Epidermal melanocyte (primary cell): ENCODE results near the gene CLEC16A.
"Not testable (repeated sequence)": the region's sequence is repeated elsewhere in the genome, so short reads cannot be mapped to it uniquely, and the experiment has no call there.

Source experiments
- DNase-seq: peaks from one replicate; pipeline ENCODE4 v3.0.0; 2011; ENCODE audit warnings: low spot score; ENCODE audit not compliant: insufficient read length

The CLEC16A gene

DNA sequence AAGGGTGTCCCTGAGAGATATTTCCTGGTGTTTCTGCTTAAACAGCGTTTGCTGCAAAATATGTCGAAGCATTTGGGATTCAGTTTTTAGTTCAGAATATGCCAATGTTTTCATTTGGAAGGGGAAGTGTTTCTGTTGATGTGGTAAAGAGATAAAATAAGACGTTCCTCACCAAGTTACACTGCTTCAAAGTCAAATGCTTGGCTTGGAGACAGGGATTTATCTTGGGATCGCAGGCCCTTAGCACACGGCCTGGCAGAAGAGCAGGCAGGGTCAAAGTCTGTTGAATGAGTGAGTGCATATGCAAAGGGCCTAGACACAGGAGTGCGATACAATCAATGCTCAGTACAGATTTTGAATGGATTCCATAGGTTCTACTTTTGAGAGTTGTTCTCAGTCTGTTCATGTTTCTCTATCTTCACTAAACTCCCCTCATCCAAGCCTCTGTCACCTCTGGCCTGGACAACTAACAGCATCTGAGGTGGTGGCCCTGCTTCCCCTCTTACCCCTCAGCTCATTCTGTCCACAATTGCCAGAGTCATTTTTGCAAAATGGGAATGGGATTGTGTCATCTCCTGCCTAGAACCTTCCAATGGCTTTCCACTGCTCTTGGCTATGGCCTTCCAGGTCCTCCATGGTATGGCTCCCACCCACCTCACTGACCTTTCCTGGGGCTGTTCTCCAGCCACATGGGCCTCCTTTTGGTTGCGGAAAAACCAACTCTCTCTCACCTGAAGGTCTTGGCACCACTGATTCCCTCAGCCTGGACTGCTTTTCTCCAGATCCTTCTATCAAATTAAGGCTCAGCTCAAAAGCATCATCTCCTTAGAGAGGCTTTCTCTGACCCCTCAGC lies 5.3 kb upstream of the CLEC16A start:
- DNase-seq = no peak

DNA sequence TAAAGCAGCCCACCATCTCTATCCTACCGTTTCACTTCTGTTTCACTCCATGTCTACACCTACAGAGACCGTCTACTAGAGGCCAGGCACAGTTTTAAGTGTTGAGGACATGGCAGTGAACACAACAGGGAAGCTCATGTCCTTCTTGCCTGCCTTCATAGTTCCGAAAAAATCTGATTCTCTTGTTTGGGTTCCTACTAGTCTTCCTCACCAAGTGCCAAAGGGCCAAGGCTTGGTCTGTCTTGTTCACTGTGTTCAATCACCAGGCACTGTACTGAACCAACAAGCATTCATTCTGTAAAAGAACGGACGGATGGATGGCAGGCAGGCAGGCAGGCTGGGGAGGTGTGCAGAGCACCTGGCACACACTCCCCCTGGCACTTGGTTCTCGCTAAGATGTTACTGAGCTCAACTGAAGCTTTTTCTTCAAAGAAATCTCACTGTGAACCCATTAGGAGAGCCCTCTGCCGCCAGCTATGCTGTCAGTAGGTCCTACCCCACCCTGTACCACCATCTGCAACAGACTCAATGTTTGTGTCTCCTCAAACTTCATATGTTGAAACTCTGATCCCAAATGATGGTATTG lies 4.6 kb upstream of the CLEC16A start:
- no peak for DNase-seq

DNA sequence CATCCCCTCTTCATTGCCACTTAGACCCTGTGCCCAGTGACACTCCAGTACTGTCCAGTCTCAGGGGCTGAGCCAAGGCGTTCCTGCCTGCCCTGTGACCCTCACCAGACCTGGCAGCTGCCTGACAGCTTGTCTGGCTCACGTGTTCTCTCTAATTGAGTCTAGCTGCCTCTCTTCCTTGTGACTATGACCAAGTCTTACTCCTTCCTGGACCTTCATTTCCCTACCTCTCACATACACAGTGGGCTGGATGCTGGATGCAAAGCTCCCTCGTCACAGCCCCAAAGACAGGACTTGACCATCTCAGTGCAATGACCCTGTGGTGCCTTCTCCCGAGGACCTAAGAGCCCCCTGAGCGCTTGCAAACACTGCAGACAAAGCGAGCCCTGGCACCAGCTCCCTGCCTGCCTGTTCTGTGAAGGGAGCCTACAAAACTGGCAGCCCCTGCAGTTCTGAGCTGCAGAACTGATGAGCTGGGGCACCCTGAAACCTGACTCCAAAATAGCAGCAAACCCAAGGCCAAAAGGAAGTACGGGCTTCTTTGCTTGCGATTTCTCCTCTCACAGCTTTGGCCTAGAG lies 3.8 kb upstream of the CLEC16A start:
- DNase-seq = no peak

DNA sequence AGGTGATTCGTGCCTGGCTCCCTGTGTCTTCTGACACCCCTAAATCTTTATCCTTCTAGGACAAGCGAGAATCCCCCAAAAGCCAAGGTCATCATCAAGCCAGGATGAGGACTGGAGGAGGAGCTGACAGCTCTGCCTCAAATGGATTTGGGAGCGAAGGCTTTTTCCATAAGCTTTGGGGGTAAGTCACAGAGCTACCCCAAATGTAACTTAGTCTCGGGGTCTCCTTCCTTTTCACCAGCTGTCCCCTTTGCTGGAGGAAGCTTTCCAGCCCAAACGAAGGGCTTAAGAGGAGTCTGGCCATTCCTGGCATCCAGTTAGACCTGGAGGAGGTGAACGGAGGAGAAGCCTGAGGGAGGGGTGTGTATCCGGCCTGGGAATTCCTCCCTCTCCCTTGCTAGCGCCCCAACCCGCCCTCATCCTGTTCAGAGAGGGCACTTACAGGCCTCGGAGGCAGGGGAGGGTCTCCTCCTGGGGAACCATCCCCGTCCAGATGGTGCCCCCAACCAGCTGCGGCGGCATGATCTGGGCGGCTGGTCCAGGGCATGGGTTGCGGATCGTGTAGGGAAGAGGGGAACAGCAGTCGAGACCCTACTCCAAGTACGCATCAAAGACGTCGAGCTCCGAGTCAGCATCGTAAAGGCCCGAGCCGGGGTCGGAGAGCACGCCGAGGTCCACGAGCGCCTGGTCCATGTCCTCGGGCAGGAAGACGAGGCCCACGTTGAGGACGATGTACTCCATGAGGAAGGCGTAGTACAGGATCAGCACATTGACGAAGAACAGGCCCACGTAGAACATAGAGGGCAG lies 3.0 kb upstream of the CLEC16A start:
- DNase-seq = no peak

DNA sequence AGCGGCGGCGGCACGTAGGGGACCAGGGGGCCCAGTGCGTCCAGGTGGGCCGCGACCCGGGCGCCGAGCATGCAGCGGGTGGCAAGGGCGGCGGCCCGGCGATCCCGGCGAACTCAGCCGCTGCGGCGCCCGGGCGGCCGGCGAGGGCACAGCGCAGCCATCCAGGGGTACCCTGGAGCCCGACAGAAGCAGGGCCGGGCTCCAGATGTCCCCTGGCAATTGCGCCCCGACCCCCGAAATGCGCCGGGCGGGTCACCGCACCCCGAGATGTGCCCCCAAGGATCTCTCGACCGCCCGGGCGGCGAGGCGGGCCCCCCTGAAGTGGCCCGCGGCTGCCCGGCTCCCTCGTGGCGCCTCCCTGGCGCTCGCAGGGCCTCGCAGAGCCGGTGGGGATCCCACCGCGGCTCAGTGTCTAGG lies 2.4 kb upstream of the CLEC16A start:
- DNase-seq = not testable (repeated sequence)

DNA sequence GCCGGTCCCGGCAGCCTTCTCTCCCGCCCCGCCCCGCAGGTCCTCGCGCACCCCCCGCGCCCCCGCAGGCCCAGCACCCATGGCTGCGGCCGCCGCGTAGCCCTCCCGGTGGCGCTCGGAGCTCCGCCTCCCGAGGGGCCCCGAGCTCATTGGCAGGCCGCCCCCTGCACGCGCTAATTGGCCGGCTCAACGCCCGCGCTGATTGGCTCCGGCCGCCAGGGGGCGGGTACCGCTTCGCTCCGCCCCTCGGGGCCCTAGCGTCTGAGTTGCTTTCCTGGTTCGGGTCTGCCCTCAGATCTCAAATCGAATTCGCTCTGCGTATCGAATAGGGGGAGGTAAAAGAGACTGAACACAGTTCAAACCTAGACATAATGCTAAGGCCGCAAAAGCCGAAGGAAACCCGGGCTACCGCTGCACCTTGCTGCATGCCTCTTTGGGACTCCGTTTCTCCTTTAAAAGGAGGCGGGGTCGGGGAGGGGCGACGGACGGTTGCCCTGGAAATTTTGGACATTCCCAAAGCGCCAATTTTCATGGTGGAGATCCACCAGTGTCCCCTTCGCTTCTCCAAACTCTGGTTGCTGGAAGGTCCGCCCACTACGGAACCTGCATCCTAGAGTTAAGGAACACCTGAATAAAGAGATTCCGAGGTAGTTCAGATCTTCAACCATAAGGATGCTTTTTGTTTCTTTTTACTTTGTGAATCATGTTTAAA lies 1.9 kb upstream of the CLEC16A start, which contains the start of gene DEXI:
DEXI (minus strand) TSS at position 117 of the 712 bp plus-strand sequence. CDS start 463 bp downstream, outside the sequence.
- peak; percentile 97 for DNase-seq

DNA sequence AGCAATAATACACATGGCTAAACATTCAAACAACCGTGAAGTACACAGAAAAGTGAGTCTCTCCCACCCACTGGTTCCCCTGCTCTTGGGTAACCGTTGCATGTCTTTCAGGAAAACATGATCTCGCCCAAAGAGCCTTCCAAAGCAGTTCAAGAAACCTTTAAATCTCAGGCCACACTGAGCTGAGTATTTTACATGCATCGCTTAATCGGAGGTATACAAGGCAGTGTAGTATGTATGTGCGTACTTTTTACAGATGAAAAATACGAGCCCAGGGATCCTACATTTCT lies 1.4 kb upstream of the CLEC16A start:
- DNase-seq = no peak

DNA sequence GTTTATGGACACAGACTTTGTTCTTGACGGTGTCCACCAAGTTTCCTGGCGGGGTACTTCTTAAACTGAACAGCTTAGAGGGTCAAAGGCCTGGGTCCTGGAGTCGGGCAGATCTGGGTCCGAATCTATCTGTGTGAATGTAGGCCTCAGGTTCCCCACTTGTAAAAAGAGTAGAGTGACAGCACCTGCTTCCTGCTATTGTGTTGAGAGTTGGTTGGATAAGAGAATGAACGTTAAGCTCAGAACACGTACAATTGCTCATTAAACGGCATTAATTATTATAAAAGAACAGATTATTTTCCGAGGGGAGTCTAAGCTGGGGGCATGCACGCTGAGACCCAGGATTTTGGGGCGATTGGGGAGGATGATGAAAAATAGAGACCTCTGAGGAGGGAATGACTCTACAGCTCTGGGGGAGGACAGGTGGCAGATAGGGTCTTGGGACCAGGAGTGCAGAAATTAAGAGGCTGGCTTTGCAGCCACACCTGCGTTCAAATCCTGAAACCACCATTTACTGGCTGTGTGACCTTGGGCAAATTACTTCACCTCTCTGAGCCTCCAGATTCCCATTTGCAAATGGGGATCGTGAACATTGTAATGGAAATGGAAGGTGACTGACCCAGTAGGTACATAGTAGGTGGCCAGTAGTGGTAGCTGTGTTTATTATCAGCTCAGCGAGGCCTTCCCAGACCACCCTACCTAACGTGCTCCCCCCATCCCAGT lies 862 bp downstream of the CLEC16A start:
- no peak for DNase-seq

DNA sequence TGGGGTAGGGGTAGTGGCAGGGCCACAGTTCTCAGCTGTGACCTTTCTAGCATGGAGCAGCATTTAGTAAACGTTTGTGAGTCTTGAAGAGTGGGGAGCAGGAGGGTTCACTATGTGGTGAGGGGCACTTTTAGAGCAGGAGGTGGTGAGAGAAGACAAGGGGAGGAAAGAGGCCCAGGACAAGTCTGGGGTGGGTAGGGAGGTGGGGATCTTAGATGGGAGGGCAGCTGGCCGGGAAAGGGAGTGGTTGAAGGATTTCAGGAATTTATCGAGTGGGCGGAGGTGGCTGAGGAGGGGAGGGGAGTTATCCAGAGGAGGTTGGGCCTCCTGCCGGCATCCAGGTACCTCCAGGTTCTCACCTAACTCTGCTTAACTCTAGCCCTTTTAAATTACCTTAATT lies 1.9 kb downstream of the CLEC16A start:
- DNase-seq = no peak

DNA sequence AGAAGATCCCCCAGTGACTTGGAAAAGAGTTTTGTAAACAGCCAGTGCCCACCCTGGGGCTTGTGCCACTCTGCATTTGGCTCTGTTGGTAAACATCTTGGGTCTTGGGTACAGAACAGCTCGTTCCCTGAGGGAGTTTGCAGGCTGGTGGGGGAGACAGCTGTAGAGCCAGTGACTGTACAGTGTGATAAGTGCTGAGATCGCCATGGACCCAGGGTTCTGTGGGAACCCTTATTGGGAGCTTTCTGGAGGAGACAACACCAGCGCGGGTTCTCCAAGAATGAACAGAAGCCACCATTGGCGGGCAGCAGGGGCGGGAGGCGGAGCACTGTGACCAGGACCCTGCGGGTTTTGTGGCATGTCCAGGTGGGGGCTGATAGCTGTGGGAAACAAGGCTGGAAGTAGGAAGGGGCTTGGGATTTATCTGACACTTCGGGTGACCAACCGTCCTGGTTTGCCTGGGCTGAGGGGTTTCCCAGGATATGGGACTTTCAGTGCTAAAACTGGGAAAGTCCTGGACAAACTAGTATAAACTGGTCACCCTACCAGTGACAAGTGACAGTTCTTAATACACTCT lies 2.9 kb downstream of the CLEC16A start:
- no peak for DNase-seq

DNA sequence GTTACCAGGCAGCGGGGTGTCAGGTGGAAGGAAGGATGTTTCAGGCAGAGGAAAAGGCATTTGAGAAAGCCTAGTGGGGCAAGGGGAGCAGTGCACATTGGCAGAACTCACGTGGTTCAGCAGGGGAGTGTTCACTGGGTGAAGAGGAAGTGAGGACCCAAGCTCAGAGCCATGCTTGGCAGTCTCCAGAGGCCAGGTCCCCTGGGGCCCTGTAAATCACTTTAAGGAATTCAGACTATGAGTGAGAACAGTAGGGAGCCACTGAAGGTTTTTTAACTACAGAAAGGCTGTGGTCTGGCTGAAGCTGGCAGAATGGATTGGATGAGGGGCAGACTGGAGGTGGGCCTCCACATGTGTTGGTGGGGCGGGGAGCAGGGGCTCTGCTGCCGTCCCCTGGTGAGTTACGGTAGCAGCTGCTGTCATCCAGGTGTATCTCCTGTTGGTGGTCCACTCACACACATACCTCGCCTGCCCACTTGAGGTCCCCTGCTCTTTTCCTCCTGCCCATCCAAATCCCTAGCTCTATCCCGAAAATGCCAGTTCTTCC lies 5.1 kb downstream of the CLEC16A start:
- no peak for DNase-seq

DNA sequence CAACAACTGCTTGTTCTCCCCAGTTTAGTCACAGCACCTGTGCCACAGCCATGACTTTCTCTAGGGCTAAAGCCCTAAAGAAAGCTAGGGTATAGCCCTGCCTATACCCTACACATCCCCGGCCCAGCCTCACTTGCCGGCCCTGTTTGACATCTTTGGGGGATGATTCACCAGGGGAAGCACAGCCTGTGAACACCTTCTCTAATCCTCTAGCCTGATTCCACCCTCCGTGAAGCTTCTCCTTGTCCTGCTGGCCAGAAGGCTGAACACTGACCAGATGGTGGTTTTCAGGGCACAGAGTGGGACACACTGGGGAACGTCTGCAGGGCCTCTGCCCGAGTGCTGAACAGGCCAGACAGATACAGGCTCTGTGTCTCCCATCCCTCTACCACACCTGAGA lies 6.0 kb downstream of the CLEC16A start:
- no peak for DNase-seq

DNA sequence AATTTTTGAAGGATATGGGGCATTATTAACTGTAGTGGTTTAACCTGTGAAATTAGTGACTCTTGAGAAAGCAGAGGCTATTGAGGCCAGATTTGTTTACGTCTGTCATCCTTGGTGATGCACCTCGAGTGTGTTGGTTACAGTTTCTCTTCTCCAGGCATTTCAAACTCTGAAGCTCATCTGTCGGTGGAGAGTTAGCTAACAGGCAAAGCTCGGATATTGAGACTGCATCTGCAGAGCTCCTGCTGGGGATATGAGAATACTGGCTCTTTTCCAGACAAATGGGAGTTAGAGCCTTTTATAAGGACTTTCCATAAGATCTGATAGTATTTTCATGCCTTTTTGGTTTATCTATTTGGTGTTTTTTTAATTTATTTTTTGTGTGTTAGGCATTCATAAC lies 6.7 kb downstream of the CLEC16A start:
- DNase-seq = no peak

DNA sequence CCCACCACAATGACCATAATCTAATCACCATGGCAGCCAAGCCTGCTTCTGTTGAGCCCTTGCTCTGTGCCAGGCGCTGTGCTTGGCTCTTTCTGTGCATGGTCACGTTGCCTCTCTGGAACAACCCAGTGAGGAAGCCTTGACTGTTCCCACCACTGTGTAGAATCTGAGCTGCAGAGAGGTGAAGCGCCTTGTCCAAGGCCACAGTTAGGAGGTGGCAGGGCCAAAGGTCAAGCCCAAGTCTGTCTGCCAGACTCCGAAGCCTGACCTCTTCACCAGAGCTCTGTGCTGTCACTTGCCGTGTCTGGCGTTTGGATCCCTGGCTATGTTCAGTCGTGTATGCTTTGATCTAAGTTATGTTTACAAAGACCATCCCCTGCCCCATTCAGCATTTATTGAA lies 10.5 kb downstream of the CLEC16A start:
- no peak for DNase-seq

DNA sequence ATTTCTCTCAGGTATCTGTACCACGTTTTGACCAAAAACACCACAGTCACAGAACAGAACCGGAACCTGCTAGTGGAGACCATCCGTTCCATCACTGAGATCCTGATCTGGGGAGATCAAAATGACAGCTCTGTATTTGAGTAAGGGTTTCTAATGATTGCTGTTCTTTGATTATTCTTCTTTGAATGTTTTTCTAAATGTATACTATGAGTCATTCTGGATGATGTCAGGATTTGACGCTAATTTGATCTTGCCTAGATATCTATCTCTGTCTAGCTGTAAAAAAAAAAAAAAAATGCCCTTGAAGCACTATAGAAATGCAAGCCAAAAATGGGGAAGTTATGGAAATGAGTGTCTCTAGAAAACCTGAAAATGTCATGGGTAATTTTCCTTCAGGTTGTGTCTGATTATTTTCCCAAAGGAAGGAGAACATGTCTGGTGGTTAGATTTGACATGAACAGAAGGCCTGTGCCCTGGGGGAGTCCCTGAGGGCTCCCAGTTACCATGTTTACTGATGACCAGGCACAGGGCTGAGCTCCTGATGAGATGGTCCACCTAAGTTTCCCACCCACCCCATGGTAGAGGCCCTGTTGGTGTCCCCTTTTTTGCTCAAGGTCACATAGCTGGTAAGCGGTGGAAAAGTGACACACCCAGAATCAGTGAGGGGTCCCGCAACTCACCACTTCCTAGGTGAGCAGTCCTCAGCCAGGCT lies 13.6 kb downstream of the CLEC16A start:
- no peak for DNase-seq

DNA sequence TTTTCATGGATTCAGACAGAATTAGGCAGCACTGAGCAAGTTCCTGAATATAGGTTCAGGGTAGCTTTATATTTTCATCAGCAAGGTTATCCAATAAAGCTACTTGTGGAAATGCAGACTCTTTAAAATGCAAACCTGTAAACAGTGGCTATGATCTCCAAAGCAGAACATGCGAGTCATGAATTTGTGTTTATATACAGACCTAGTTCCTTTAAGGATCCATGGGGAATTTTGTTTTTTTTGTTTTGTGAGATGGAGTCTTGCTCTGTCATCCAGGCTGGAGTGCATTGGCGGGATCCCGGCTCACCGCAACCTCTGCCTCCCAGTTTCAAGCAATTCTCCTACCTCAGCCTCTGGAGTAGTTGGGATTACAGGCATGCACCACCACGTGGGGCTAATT lies 14.8 kb downstream of the CLEC16A start:
- no peak for DNase-seq

DNA sequence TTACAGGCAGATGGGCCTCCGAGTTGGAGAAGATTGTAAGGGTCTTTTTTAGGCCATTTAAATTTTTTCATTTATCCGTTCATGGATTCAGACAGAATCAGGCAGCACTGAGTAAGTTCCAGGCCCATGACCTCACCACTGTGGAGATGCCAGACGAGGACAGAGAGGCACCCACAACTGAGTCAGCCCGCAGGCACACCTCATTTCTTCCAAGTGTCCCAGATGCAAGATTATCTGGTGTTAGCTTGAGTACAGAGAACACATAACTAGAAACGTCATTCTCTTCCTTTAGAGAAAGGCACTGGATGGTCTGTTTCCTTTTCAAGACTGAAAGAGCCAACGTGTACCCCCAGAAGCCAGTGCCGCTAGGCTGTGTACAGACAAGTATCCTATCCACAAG lies 16.9 kb downstream of the CLEC16A start:
- DNase-seq = no peak

DNA sequence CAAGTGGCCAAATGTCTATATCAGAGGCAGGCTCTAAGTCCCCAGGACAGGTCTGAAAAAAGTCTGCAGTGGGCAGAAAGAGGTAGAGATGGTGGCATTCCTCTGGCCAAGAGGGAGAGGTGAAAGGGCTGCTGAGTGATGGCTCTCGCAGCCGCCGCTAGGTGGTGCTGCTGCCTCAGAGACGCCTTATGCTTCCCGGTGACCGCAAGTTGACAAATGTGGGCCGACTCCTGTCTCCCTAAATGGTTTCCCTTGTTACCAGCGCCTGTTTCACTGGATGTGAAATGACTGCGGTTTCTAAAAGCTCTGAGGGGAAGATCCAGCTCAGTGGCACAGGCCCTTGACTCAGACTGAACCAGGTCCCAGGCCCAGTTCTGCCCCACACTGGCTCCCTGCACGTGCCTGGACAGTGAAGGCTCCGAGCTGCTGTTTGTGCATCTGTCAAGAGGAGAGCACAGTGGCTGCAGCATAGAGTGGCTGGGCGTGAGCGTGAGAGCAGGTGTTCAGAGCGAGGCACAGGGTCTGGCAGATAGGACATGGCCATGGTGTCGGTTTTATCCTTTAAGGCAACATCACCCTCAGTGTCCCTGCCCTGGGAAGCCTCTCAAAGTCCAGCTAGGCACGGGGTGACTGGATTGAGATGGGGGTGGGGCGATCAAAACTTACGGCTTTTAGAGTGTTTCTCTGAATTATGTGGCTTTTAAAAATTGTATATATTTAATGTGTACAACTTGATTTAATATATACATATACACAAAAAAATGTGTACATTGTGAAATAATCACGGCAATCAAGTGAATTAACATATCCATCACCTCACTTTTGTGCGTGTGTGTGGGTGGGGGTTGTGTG lies 19.9 kb downstream of the CLEC16A start:
- peak; percentile 91 for DNase-seq
